ENCODE measurements around the gene SUPV3L1. TPM values are rescaled to one million over a fixed set of nuclear protein-coding genes. Genes with fewer than 3 reads are reported as not detected.
"Not testable (repeated sequence)": the region's sequence is repeated elsewhere in the genome, so short reads cannot be mapped to it uniquely, and the experiment has no call there.

Gene SUPV3L1
- total and polyA plus RNA-seq, 12 donors: 24.4 to 165 (median 37.6) TPM

- Histone ChIP-seq H3K9me3 (replicated peaks in 1 of 3) (no peaks in the 10 kb centered on the region), H3K36me3 (replicated peaks in 1 of 2) (peaks cover 0 to 64% of the 10 kb centered on the region in 2 donors), H3K27me3 (no peaks in the 10 kb centered on the region), H3K27ac (no peak overlapping the region), H3K4me3 (no peak overlapping the region), H3K4me1 (replicated peaks in 1 of 2) (no peaks in the 10 kb centered on the region)
- intact Hi-C loops (cut with DNase I): no loop called here
- DNase-seq: no peak
- TF ChIP-seq POLR2A (IDR thresholded peaks at IDR 0.05) (no peak), CTCF (IDR thresholded peaks at IDR 0.05) (no peak)
- 93 to 99% (median 97%) methylated on average over 4 of the region's 4 CpGs for WGBS, 4 donors
Measured at GRCh38 chr10:69168493-69168892, 11.5 kb upstream of the SUPV3L1 start.

- Histone ChIP-seq H3K4me3 (no peak overlapping the region), H3K27ac (no peak overlapping the region), H3K36me3 (replicated peaks in 1 of 2) (peaks cover 0 to 39% of the 10 kb centered on the region in 2 donors), H3K9me3 (replicated peaks in 1 of 3) (no peaks in the 10 kb centered on the region), H3K27me3 (no peaks in the 10 kb centered on the region), H3K4me1 (replicated peaks in 1 of 2) (no peaks in the 10 kb centered on the region)
- WGBS, 4 donors: 88 to 91% (median 90%) methylated on average over 3 of the region's 3 CpGs
- DNase-seq: no peak
- intact Hi-C loops (cut with DNase I): no loop called here
- TF ChIP-seq POLR2A (IDR thresholded peaks at IDR 0.05) (no peak), CTCF (IDR thresholded peaks at IDR 0.05) (no peak)
Measured at GRCh38 chr10:69172241-69172982, 7.6 kb upstream of the SUPV3L1 start.

- H3K27ac ChIP-seq; H3K4me1 ChIP-seq (replicated peaks in 1 of 2); H3K4me3 ChIP-seq; H3K9me3 ChIP-seq (replicated peaks in 1 of 3); H3K27me3 ChIP-seq; intact Hi-C loops (cut with DNase I); DNase-seq: not testable (repeated sequence)
- WGBS, 4 donors: 73 to 93% (median 84%) methylated on average over 4 of the region's 4 CpGs
- H3K36me3 ChIP-seq (replicated peaks in 1 of 2): peaks cover 0 to 15% of the 10 kb centered on the region in 2 donors
Measured at GRCh38 chr10:69175326-69175725, 4.7 kb upstream of the SUPV3L1 start.

GRCh38 chr10:69176823-69177222 lies 3.2 kb upstream of the SUPV3L1 start:
- intact Hi-C loops (cut with DNase I): no loop called here
- Histone ChIP-seq H3K27ac (no peak overlapping the region), H3K27me3 (no peaks in the 10 kb centered on the region), H3K9me3 (replicated peaks in 1 of 3) (no peaks in the 10 kb centered on the region), H3K4me1 (replicated peaks in 1 of 2) (peaks cover 0 to 19% of the 10 kb centered on the region in 2 donors), H3K36me3 (replicated peaks in 1 of 2) (no peaks in the 10 kb centered on the region), H3K4me3 (no peak overlapping the region)
- no peak for TF ChIP-seq CTCF (IDR thresholded peaks at IDR 0.05)
- TF ChIP-seq POLR2A (IDR thresholded peaks at IDR 0.05): no peak
- no peak for DNase-seq
- 76 to 83% (median 81%) methylated on average over 2 of the region's 2 CpGs for WGBS, 4 donors

All from adrenal gland (tissue), 12 donors.